Sigmoid colon (tissue), 4 donors: ENCODE results near the gene ECT2L.

Source experiments
- CTCF ChIP-seq, 4 experiments: fragments of 450-650 bp in 3 of 4; fragments of 200-600 bp in 1 of 4; IDR thresholded peaks; one replicate each; pipeline ENCODE4 v1.5.1; 2016 to 2019; ENCODE audit warnings: antibody characterized with exemption in 4 of 4, mild to moderate bottlenecking in 3 of 4, moderate library complexity in 2 of 4
- EP300 ChIP-seq, 4 donors: sonication (generic); formaldehyde crosslinking; IDR thresholded peaks; one replicate each; pipeline ENCODE4 v1.6.1; 2017; ENCODE audit warnings: antibody characterized with exemption in 4 of 4
- POLR2A ChIP-seq, 2 donors: fragments of 450-650 bp; IDR thresholded peaks; one replicate each; pipeline ENCODE4 v1.6.1; 2016; ENCODE audit warnings: antibody characterized with exemption in 2 of 2, mild to moderate bottlenecking in 2 of 2, moderate library complexity in 2 of 2

DNA sequence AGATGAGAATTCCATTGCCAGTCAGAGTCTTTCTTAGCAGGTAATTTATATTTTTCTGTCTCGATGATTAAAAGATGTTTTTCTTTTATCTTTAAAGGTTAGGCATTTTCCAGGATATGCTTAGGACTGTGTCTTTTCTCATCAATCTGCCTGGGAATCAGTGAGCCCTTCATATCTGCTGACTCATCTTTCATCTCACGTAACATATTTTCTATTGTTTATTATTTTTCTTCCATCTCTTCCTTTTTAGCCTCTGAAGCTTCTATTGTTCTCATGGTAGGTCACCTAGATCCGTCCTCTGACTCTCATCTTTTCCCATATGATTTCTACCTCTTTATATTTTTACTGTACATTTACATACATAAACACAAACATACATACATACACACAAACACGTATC lies 13.6 kb upstream of the ECT2L start:
- no peak for TF ChIP-seq CTCF (IDR thresholded peaks at IDR 0.05)
- TF ChIP-seq EP300 (IDR thresholded peaks at IDR 0.05), result no peak
- no peak for TF ChIP-seq POLR2A (IDR thresholded peaks at IDR 0.05)
